ENCODE data around the gene FAAP100.
A peak's percentile ranks its signal among the peaks of the same experiment; 100 is the strongest.

Gene FAAP100

DNA sequence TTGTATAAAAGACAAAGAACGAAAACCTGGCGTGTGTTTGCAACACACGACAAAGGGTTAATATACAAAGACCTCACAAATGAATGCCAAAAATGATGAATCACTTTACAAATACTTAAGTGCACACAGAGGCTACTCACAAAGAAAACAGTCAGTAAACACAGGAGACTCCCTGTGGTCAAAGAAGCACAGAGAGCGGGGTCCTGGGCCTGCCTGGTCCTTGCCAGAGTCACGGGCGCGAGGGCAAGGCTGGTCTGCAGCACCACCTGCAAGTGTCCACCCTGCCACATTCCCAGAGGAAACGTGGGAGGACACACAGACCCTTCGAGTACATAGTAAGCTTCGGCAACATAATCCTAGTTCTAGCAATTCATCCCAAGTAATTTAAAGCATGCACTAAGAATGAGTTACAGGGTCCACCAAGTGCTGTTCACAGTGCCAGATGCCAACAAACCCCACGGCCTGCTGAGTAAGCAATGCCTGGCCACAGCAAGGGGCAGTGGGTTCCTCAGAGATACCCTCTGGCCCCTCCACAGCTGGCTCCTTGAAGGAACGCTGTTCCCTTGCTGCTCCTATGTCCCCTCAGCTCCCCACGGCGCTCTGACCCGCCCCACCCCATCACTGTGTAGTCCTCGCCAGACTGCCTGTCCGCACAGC is 24.6 kb upstream of the FAAP100 start:
- FAIRE-seq, result no peak

DNA sequence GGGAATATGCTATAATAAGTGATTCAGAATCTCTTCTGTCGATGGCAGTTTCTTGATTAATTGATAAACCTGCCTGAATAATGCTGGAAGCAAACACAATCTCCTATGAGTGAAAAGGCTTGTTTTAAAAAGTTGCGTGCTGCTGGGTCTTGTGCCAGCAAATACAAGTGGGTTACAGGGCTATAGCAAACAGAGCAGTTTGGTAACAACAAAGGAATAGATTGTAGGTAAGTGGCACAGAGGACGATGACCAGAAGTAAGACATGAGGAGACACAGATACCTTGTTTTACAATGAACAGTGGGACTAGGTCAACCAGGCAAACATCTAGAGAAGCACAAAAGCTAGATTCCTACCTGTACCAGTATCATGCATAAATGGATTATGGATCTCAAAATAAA is 23.7 kb upstream of the FAAP100 start:
- no peak for FAIRE-seq

DNA sequence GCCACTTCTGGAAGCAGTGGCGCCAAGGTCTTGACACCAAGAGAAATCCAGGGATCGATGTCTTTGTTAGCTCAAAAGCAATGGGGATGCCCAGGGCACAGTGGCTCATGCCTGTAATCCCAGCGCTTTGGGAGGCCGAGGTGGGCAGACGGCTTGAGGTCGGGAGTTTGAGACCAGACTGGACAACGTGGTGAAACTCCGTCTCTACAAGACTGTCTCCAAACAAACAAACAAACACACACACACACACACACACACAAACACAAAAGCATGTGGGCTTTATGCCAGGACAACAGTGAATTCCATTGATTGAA is 22.4 kb upstream of the FAAP100 start:
- FAIRE-seq, result no peak

DNA sequence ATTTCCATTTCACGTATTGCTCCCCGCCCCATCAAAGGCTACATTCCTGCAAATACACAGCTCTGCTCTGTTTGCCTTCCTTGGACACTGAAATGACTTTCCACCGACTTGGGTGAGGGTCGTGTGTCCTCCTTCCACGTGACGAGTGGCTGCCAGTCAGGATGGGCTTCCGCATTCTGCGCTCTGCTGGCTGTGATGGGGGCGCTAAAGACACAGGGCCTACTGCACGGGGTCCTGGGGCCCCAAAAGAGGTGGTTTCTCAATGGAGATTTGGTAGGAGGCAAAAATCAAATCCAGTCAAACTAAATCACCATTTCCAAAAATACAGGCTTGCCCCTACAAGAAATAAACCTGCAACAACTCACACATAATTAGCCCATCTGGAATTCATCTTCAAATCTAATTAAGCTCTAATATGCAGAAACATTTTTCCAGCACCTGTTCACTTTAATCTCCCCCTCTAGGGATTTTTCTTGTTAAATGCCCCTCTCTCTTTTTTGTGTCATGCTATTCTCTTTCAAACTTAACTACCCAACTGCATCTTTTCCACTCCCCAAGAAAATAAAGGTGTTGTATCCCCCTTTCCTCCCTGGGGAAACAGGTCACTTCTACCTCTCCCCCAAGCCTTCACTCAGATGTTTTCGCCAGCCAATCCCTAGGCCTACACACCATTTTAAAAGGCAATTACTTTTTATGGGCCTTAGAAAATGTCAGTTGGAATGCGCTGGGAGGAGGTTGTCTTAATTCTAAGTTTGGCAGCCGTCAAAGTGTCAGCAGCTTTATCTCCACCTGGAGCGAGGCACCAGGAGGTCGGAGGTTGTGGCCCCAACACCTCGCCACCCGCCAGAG is 21.9 kb upstream of the FAAP100 start:
- no peak for FAIRE-seq

DNA sequence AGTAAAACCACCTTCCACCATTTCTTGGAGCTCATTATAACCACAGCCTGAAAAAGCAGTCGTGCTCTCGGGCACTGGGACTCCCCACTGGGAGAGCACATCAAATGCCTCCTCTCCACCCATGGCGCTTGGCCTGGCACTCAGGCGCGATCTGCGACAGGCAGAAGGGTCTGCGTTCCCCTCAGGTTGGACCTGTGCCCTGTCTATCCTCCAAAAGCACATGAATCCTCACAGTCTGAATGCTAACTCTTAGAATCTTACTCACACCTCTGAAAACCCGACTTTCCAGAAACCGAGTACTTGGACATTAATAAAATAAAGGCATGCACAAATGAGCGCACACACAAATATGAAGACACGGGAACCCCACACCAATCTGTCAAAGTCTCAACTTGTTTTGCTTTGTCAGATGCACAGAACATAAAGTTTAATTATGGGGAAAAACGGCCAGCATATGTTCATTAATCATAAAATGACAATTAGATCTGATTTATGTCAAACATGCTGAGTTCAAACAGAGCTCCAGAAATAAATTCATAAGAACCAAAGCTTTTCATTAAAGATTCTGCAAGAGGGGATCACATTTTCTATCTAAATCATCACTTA is 20.5 kb upstream of the FAAP100 start:
- no peak for FAIRE-seq

DNA sequence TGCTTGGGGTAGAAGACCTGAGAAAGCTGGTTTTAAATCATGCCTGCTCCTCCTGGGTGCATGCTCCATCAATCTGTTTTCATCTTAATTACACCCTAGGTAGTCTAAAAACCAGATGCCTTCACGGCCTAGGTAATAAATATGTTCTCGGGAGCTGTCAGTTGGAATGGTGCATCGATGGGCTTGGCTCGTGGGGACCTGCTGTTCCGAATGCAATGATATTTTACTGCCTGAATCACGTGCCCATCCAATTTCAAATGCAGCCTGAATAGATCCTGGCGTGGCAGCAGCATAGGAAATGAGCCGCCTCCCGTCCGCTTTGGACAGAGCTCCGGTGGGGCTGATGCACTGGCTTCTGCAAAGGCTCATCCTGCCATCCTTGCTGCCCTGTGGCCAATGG is 18.8 kb upstream of the FAAP100 start:
- no peak for FAIRE-seq

DNA sequence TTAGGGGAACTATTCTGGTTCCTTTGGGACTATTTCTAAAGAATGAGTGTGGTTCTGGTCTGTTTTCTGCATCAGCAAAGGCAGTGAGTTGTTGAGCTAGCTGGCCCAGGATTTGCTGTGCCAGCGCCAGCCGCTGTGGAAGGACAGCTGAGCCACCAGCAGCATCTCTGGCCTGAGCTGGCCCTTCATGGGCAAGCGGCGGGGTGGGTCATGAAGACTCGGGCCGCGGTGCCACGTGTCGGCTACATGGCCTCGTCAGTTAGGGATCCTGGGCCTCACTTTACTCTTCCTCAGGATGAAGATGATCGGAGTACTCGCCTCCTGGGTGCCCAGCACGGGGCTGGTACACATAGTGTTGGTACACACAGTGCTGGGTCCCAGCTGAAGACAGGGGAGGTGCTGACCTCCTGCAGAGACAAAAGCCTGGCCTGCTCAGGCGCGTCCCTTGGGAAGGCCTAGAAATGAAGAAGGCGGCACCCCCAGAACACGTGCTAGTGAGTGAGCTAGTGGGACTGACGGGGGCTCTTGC is 17.9 kb upstream of the FAAP100 start:
- FAIRE-seq, result no peak

DNA sequence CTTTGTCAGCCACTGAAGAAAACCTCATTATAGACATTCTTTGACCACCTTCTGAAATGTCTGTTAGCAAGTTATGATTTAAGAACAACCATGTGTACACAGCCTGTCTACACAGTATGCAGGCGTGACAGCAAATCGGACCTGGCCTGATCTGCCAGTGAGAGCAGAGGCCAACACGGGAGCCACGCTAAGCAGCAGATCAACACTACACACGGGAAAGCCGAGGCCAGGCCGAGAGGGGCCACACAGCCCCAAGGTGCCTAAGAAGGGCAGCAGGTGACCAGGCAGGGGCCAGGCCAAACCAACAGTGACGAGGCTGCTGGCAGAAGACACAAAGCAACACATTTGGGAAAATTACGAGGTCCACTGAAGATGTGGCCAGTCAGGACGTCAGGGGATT is 16.3 kb upstream of the FAAP100 start:
- FAIRE-seq, result no peak

DNA sequence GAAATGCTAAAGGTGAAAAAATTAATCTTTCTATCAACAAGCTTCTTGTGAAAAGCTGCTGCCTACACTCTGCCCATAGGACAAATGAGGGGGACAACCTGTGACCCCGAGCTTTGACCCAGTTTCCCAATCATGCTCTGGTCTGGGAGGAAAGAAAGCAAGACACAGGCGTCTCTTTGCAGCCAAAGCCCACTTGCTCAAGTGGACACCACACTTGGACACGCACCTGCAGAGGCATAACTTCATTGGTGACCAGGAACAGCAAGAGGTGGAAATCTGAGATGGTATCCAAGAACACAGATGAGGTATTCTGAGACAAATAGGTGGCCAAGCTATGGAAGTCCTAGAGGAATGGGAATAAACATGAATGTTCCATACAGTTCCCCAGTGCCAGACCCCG is 15.0 kb upstream of the FAAP100 start:
- FAIRE-seq, result no peak

DNA sequence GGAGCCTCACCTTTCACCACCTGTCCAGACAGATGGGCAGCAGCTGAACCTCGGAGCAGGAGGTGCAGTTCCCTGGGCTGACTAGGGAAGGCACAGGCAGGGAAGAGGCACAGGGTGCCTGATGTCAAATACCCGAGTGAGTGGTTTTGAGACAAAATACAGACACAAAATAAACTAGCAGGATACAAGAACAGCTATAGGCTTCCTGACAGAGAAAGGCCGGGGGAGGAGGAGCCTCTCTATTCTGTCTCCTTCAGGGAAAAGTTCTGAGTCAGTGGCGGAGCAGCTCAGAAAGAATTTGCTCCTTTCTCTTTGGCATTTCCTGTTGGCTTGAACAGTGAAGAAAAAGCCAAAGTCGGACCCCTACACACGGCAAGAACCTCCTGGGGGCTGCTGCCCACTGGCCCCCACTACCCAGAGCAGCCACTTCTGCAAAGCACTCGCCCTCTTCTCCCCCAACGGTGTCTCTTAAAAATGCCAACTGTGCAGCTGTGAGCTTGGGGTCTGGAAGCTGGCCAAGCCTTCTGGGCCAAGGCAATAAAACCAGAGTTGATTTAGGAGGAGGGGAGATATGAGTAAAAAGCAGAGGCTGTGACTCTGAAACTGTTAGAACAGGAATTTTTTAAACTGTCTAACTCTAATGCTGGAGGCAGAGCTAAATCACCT is 14.4 kb upstream of the FAAP100 start:
- peak; percentile 85 for FAIRE-seq

DNA sequence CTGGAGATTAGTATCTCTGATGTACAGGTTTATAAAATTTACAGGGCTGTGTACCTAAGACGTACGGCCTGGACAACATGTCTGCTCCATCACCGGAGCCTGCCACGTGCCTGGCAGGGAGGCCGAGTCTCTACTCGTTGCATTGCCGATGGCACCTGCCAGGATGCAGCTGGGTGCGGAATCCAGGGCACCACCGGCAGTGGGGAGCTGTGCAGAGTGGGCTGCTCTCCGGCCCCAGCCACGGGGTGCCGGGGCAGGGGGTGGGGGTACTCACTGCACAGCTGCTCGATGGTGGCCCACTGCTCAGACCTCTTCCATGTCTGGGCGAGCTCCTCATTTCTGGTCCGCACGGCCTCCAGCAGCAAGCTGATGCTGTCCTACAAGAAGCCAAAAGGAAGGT is 13.1 kb upstream of the FAAP100 start:
- FAIRE-seq, result no peak

DNA sequence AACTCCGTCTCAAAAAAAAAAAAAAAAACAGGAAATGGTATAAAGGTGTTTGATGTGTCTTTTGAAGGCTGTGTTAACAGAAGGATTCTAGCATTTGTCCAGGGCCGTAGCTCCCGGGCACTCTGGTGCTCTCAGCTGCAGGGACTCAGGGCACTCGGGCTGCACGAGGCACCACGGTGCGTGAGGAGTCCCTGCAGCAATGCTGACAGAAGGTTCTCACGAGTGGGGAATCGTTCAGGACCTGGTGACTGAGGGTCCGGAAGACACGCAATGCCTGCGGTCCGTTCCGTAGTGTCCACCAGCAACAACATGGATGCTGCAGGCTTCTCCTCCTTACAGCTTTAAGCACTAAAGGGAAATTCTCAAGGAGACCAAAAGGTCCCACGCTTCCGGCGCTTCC is 12.6 kb upstream of the FAAP100 start:
- FAIRE-seq, result no peak

DNA sequence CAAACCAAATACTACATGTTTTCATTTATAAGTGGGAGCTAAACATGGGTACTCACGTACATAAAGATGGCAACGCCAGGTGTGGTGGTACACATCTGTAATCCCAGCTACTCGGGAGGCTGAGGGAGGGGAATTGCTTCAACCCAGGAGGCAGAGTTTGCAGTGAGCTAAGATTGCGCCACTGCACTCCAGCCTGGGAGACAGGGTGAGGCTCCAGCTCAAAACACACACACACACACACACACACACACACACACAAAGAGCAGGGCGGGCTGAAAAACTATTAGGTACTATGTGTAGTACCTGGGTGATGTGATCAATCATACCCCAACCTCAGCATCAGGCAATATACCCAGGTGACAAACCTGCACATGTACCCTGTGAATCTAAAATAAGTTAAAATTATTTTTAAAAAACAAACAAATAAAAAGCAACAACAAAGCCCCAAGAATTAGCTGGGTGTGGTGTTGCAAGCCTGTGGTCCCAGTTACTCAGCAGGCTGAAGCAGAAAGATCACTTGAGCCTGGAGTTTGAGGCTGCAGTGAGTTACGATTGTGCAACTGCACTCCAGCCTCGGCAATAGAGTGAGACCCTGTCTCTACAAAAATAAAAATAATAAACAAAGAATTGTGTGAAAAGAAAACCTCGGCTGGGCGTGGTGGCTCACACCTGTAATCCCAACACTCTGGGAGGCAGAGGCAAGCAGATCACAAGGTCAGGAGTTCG is 11.9 kb upstream of the FAAP100 start:
- FAIRE-seq, result no peak

DNA sequence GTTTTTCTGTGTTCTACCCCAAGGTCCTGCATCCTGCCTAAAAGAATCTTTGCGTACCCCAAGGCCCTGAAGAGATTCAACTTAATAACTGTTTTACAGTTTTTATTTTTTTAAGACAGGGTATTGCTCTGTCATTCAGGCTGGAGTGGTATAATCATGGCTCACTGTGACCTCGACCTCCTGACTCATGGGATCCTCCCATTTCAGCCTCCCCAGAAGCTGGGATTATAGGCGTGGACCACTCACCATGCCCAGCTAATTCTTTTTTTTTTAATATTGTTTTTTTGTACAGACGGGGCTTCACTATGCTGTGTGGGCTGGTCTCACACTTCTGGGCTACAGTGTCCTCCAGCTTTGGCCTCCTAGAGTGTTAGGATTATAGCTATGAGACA is 9.3 kb upstream of the FAAP100 start:
- no peak for FAIRE-seq

DNA sequence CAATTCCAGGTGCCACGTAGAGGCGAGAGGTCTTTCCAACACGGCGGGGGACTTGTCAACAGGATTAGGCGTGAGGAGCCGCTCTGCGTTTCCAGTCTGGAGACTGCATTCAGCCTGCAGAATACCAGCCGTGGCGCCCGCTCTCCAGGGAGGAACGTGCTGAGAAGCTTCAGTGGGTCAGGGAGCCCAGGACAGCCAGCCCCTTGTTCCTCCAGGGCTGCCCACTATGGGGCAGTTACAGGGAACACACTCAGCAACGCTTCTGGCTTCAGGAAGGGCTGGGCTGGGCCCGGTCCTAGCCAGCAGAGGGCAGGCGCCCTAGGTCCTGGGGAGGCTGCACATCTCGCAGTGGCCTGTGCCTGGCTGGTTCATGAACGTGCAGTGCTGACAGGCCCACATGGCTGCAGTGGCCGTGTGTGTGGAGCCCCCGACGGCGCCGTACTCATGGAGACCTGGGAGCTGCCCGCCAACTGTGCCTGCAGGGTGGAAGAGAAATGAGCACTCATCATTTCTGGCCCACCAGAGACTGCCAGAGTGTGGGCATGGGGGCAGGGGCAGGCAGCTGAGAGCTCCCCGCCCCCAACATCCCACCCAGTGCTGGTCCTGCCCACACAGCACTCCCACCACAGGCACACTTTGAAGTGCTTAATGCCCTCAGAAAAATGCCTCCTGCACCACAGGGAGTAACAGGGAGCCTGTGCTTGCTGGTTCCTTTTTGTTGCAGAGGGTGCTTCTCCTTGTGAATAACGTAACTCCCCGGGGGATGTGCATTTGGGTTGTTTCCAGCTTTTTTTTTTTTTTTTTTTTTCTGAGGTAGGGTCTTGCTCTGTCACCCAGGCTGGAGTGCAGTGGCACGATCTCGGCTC is 7.0 kb upstream of the FAAP100 start:
- no peak for FAIRE-seq

DNA sequence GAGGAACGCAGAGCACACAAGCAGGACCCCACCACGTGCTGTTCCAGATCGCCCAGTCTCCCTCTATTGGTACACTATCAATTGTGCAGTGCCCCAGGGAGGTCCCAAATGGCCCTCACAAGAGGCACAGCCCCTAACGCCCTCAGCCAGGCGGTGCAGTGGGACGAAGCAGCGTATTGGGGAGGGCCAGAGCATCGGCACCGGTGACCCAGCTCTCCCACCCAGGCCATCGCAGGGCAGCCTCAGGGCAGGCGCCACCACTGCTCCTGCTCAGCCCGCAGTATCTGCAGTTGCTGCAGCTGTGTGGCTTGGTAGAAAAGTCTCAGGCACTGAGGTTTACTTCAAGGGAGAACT is 5.9 kb upstream of the FAAP100 start:
- no peak for FAIRE-seq

DNA sequence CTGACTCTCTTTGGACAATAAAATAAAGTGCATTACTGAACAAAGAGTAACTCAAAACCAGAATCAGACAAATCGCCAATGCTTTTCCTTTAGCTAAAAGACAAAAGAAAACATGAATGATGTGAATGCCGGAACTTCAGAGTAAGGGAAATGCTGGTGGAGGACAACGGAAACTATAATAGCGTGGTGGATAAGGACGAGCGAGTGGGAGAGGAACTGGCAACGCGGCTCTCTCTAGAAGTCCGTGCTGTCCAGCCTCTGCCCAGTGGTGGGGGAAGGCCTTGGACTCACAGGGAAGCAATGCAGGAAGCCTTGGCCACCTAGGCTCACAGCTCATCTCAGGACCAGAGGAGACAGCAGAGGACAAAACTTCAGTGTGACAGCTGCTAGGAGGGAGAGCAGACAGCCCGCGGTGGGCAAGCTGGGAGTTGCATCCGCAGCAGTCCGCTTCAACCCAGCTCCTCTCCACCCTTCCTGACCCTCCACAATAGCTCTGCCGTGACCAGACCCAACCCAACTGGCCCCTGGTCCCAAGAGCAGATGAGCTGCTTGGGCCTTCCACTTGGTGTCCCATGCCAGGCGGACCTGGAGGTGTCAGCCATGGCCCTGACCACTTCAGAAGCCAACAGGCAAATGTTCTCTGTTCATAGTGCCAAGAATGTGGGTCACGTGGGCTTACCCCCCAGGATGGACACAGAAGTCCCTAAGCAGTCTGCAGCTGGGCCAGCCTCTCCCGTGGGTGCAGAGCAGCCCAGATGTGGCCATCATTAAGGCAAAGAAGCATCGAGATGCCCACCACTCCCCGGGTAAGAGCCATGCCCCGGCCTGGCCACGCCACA is 5.3 kb upstream of the FAAP100 start:
- no peak for FAIRE-seq

DNA sequence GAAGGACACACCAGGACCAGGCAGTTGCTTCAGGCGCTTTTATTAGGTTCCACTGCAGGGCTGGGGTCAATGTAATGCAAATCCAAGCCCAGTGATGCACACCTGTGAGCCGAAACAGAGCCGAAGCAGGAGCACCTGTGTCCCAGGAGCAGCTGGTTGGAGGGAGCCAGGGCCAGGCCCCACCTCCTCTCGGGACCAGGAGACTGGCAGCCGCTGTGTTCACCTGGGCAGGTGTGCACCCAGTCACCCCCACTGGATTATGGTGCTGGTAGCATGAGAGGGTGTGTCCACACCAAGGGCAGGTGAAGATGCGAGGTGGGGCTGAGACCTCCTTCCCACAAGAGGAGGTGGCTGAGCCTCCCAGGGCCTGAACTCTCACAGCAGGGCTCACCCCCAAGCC is 4.7 kb upstream of the FAAP100 start:
- no peak for FAIRE-seq

DNA sequence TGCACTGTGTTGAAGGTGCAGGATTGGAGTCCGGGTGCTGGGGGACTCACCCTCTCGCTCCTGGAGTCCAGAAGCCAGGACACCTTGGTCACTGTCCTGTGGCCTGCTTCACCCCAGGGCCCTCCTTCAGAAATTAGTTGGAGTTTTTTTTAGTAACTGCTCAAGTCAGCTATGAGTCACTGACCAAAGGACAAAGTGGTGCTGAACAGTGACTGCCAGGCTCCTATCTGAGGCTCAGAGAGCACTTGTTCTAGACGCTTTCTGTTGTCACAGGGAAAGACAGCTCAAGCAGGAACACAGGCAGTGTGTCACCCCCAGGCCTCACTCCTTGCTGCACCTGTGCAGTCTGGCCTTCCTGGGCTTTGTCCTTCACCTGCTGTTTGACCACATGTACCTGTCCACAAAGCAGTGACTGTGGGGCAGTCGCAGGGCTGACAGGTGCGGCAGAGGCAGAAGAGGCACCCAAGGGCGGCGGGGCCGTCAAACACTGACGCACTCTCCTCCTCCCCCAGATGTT is 4.1 kb upstream of the FAAP100 start:
- no peak for FAIRE-seq

DNA sequence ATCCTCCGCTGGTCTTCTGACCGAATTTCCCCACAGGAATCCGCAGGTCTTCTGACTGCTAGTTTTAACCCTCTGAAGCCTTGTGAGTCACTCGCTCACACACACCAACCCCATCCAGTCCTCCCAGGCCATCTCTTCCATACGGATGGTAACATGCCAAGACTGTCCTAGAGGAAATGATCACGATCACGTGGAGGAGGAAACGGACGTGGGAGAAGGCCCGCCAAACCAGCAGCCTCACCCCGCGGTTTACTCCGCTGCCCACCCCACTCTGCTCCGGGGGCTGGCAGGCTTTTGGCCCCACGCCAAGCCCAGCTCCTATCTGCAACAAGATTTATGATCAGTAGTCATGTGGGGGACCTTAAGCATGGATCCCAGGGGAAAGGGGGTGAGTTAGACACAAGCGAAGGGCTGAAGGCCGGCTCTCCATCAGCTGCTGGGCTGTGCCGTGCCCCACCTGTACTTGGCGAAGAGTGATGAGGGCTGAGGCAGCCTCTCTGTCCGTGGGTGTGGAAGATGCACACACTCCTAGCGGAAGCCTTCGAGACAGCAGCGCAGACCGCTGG is 1.5 kb upstream of the FAAP100 start:
- FAIRE-seq, result no peak

Measured in endometrium (tissue), 2 donors.